ENCODE measurements around the gene TSPAN4.

Gene TSPAN4

DNA sequence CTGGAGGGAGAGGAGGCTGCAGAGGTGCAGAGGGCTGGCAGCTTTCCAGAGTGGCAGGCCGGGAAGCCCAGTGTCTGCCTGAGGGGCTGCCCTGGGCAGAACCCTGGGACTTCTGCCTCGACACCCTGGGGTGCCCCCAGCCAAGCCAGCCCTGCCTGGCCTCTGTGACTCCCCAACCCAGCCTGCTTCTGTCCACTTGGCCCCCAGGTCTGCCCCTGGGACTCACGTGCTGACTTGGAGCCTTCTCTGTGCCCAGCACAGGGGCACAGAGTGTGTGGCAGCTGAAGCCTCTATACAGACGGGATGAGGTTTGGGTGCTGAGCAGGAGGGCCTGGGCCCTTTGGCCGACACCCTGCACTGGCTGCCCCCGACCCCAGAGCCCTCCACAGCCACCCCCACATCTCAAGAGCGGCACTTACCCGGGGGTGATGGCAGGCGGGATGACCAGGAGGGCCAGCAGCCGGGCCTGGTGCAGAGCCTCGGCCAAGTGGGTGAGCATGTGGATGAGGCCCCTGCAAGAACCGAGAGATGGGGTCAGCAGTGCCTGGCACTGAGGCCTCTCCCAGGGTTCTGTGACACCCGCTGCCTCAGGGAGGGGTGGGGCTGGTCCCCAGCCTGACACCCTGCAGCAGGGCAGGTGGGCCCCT is 50.5 kb downstream of the TSPAN4 start:
- Histone ChIP-seq H3K27ac (ENCODE audit: low read length) (no peak overlapping the region), H3K9ac (ENCODE audit: low read depth, low read length) (no peak overlapping the region), H3K79me2 (ENCODE audit: insufficient read depth, low read length) (no peaks in the 10 kb centered on the region), H3K9me3 (ENCODE audit: insufficient read depth, low read length, severe bottlenecking) (no peaks in the 10 kb centered on the region), H2AFZ (ENCODE audit: low read depth, low read length) (no peak overlapping the region), H3K4me3 (ENCODE audit: low read depth in 1 of 2, low read length in 2 of 2) (no peak overlapping the region), H3K36me3 (ENCODE audit: insufficient read depth, low read length) (peaks cover 43% of the 10 kb centered on the region), H4K20me1 (ENCODE audit: insufficient read depth, low read length) (peaks cover 39% of the 10 kb centered on the region), H3K27me3 (ENCODE audit: insufficient read depth, low read length, poor library complexity) (no peaks in the 10 kb centered on the region), H3K4me2 (ENCODE audit: insufficient read depth, low read length) (no peak overlapping the region), H3K4me1 (ENCODE audit: insufficient read depth, low read length) (no peaks in the 10 kb centered on the region)
- ATAC-seq (ENCODE audit: insufficient read depth, low read depth) (no peak), DNase-seq (no peak)
- TF ChIP-seq, protein P1, sequence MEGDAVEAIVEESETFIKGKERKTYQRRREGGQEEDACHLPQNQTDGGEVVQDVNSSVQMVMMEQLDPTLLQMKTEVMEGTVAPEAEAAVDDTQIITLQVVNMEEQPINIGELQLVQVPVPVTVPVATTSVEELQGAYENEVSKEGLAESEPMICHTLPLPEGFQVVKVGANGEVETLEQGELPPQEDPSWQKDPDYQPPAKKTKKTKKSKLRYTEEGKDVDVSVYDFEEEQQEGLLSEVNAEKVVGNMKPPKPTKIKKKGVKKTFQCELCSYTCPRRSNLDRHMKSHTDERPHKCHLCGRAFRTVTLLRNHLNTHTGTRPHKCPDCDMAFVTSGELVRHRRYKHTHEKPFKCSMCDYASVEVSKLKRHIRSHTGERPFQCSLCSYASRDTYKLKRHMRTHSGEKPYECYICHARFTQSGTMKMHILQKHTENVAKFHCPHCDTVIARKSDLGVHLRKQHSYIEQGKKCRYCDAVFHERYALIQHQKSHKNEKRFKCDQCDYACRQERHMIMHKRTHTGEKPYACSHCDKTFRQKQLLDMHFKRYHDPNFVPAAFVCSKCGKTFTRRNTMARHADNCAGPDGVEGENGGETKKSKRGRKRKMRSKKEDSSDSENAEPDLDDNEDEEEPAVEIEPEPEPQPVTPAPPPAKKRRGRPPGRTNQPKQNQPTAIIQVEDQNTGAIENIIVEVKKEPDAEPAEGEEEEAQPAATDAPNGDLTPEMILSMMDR (IDR thresholded peaks at IDR 0.05; ENCODE audit: borderline replicate concordance, extremely low read depth, low read length, poor library complexity, severe bottlenecking) = no peak
- TF ChIP-seq EZH2 (IDR thresholded peaks at IDR 0.05; ENCODE audit: borderline replicate concordance, low read depth, low read length, severe bottlenecking) = no peak

DNA sequence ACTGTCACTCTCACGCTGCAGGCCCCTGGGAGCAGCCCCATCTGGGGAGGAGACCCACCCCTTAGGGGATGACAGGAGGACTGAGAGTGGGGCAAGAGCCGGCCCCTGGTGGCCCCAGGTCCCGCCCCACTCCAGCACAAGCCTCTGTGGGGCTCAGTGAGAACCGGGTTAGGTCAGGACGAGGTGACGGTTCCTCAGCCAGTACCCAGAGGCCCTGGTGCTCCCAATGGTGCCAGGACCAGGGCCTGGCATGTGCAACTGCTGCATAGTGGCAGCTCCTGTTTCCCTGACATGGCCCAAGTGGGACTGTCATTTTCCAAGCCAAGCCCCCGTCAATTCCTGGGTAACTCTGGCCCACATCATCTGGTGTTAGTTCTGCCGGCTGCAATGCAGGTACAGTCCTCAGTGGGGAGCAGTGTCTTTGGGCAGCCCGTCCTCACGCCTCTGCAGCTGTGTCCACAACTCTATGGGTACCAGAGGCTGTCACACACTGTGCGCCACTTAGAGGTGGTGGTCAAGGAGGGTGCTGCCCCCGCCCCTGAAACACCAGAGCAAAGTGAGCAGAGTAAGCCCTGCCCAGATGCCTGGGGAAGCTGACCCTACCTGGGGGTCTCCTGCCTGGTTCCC is 52.0 kb downstream of the TSPAN4 start:
- H2AFZ ChIP-seq (ENCODE audit: low read depth, low read length) = no peak overlapping the region
- no peaks in the 10 kb centered on the region for H3K79me2 ChIP-seq (ENCODE audit: insufficient read depth, low read length)
- no peaks in the 10 kb centered on the region for H3K4me1 ChIP-seq (ENCODE audit: insufficient read depth, low read length)
- peaks cover 44% of the 10 kb centered on the region for H3K36me3 ChIP-seq (ENCODE audit: insufficient read depth, low read length)
- H3K27me3 ChIP-seq (ENCODE audit: insufficient read depth, low read length, poor library complexity) = no peaks in the 10 kb centered on the region
- H3K9ac ChIP-seq (ENCODE audit: low read depth, low read length) = no peak overlapping the region
- no peak overlapping the region for H3K27ac ChIP-seq (ENCODE audit: low read length)
- DNase-seq (no peak), ATAC-seq (ENCODE audit: insufficient read depth, low read depth) (no peak)
- H3K4me2 ChIP-seq (ENCODE audit: insufficient read depth, low read length) = no peak overlapping the region
- peaks cover 29% of the 10 kb centered on the region for H4K20me1 ChIP-seq (ENCODE audit: insufficient read depth, low read length)
- H3K4me3 ChIP-seq (ENCODE audit: low read depth in 1 of 2, low read length in 2 of 2) = no peak overlapping the region
- TF ChIP-seq, protein P1 (IDR thresholded peaks at IDR 0.05; ENCODE audit: borderline replicate concordance, extremely low read depth, low read length, poor library complexity, severe bottlenecking) = no peak
- TF ChIP-seq EZH2 (IDR thresholded peaks at IDR 0.05; ENCODE audit: borderline replicate concordance, low read depth, low read length, severe bottlenecking) = no peak
- no peaks in the 10 kb centered on the region for H3K9me3 ChIP-seq (ENCODE audit: insufficient read depth, low read length, severe bottlenecking)

DNA sequence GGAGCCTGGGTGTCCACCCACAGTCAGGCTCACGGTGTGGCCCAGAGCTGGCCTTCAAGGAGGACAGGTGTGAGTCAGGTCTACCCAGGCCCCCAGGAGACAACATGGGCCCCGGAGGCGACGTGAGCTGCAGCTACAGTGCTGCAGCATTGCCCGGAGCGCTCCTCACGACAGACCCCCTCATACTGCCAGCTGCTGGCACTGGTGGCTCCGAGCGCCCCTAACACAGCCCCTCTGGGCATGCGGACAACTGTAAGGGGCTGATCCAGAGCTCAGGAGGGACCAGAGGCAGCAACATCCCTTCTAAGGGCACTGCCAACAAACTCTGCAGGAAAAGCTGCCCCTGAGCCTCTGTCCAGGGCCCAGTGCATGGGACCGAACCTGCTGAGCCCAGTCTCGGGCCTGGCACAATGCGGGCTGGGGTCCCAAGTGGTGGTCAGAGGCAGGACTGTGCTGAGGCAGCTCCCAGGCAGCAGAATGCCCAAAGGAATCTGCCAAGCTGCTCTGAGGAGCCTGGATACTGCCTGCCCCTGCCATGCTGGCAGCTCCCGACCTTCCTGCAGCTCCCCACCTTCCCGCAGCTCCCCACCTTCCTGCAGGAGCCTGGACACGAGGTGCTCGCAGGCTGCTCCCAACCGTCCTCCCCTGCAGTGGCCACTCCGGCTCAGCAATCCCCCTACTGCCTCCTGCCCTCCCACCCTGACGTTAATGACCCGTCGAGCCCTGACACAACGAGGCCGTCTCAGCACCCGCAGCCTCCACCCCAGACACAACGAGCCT is 52.9 kb downstream of the TSPAN4 start:
- ATAC-seq (ENCODE audit: insufficient read depth, low read depth) (no peak), DNase-seq (no peak)
- peaks cover 50% of the 10 kb centered on the region for H3K36me3 ChIP-seq (ENCODE audit: insufficient read depth, low read length)
- no peaks in the 10 kb centered on the region for H3K9me3 ChIP-seq (ENCODE audit: insufficient read depth, low read length, severe bottlenecking)
- H3K27ac ChIP-seq (ENCODE audit: low read length) = no peak overlapping the region
- no peak overlapping the region for H3K4me3 ChIP-seq (ENCODE audit: low read depth in 1 of 2, low read length in 2 of 2)
- no peaks in the 10 kb centered on the region for H3K27me3 ChIP-seq (ENCODE audit: insufficient read depth, low read length, poor library complexity)
- no peaks in the 10 kb centered on the region for H3K79me2 ChIP-seq (ENCODE audit: insufficient read depth, low read length)
- H3K4me1 ChIP-seq (ENCODE audit: insufficient read depth, low read length) = no peaks in the 10 kb centered on the region
- TF ChIP-seq, protein P1 (IDR thresholded peaks at IDR 0.05; ENCODE audit: borderline replicate concordance, extremely low read depth, low read length, poor library complexity, severe bottlenecking) = no peak
- TF ChIP-seq EZH2 (IDR thresholded peaks at IDR 0.05; ENCODE audit: borderline replicate concordance, low read depth, low read length, severe bottlenecking) = no peak
- no peak overlapping the region for H3K9ac ChIP-seq (ENCODE audit: low read depth, low read length)
- H4K20me1 ChIP-seq (ENCODE audit: insufficient read depth, low read length) = peaks cover 26% of the 10 kb centered on the region
- H2AFZ ChIP-seq (ENCODE audit: low read depth, low read length) = no peak overlapping the region
- no peak overlapping the region for H3K4me2 ChIP-seq (ENCODE audit: insufficient read depth, low read length)

All from DND-41 (cell line).